GM03348 (cell line): ENCODE results near the gene TCAIM.

ENCODE experiments used
- DNase-seq: peaks from one replicate; pipeline ENCODE4 v3.0.0; 2012; ENCODE audit warnings: low spot score

TCAIM gene

DNA sequence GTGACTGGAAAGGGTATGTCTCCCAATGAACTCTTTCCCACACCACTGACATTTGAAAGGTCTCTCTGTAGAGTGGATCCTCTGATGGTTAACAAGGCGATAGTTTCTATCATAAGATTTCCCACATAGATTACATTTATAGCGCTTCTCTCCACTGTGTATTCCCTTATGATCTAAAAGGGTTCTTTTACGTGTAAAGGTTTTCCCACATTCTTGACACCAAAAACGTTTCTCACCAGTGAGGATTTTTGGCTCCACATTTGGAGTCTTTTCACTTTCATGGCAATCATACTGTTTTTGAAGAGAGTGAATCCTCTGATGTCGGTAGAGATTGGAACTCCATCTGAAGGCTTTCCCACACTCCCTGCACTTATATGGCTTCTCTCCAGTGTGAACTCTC is 108.4 kb downstream of the TCAIM start:
- DNase-seq: no peak

DNA sequence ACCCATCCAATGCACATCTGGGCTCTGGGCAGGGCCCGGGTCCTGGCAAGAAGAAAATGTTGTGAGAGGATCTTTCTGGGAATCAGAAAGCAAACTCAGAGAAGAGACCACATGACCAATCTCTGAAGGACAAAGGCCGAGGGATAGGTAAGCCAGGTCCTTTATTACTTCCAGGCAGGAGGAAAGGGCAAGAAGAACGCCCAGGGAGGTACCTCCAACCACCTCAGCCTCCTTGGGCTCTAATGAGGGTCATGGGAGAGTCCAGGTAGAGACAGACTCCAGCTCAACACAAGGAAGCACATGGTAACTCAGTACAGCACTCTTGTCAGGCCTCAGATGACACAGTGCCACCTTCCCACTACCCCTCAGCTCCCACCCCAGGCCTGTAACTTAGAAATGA is 112.9 kb downstream of the TCAIM start:
- no peak for DNase-seq

- no peak for DNase-seq
Measured at GRCh38 chr3:44454258-44454657, 115.7 kb downstream of the TCAIM start.

DNA sequence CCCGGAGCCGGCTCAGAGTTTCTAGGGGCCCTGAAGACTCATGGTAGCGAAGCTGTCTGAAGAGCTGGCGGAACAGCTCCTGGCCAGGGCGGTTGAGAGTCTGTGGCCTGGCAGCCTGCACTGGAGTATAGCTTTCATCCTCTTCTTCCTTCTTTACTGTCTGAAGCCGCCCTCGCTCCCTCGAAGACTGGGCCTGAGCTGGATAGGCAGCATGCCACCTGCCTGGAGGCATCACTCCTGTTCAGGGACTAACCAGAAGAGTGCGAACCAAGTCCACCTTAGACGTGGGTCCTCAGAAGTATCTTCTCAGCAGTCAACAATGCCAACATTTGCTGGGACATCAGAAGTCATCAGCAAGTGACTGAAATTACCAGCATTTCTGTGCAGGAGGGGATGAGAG is 116.8 kb downstream of the TCAIM start:
- no peak for DNase-seq
